Keratinocyte (primary cell): ENCODE measurements around the gene PTPA. TPM values are rescaled to one million over a fixed set of nuclear protein-coding genes. Genes with fewer than 3 reads are reported as not detected.

Experiments
- DNase-seq: peaks from one replicate; pipeline ENCODE4 v3.0.0-alpha.2; 2011; ENCODE audit warnings: low read depth, missing footprints, low spot score
- FAIRE-seq: peaks from 2 replicates; lab custom pipeline; 2011; peaks lifted over from hg19 to GRCh38; lab: Jason Lieb, UNC
- H2AFZ ChIP-seq: 2 replicates; pipeline ENCODE4 v1.6.0; 2012; ENCODE audit warnings: low read length, control low read depth, inconsistent platforms; ENCODE audit not compliant: control insufficient read depth
- H3K27ac ChIP-seq: 2 replicates; pipeline ENCODE4 v1.5.1; 2011; ENCODE audit warnings: low read length; ENCODE audit not compliant: control insufficient read depth, insufficient read depth
- H3K27me3 ChIP-seq: 3 replicates; pipeline ENCODE4 v1.6.0; 2011; ENCODE audit warnings: low read length; ENCODE audit not compliant: control insufficient read depth, insufficient read depth; ENCODE audit errors: extremely low read depth
- H3K36me3 ChIP-seq, 2 experiments: 2 replicates in 1 of 2; 3 replicates in 1 of 2; pipeline ENCODE4 v1.5.1; 2011; ENCODE audit warnings: low read length in 2 of 2, mild to moderate bottlenecking in 1 of 2; ENCODE audit not compliant: control insufficient read depth in 2 of 2, insufficient read depth in 2 of 2; ENCODE audit errors: extremely low read depth in 1 of 2
- H3K4me1 ChIP-seq: 3 replicates; pipeline ENCODE4 v1.5.1; 2011; ENCODE audit warnings: low read length; ENCODE audit not compliant: control insufficient read depth, insufficient read depth; ENCODE audit errors: extremely low read depth
- H3K4me2 ChIP-seq: 3 replicates; pipeline ENCODE4 v1.6.0; 2011; ENCODE audit warnings: low read depth, low read length; ENCODE audit not compliant: control insufficient read depth, insufficient read depth; ENCODE audit errors: extremely low read depth
- H3K4me3 ChIP-seq, 3 experiments: fragments of 200-600 bp in 1 of 3; sonication (generic) in 1 of 3; 2 replicates in 2 of 3; 3 replicates in 1 of 3; pipeline ENCODE4 v1.5.1; 2011 to 2016; ENCODE audit warnings: low read length in 3 of 3, mild to moderate bottlenecking in 3 of 3, control low read depth in 2 of 3, inconsistent platforms in 1 of 3, low read depth in 1 of 3, mixed read lengths in 1 of 3, mixed run types in 1 of 3, moderate library complexity in 1 of 3; ENCODE audit not compliant: control insufficient read depth in 2 of 3, insufficient read depth in 2 of 3; ENCODE audit errors: extremely low read depth in 1 of 3
- H3K79me2 ChIP-seq: 2 replicates; pipeline ENCODE4 v1.6.0; 2012; ENCODE audit warnings: low read length; ENCODE audit not compliant: control insufficient read depth, insufficient read depth
- H3K9ac ChIP-seq: 3 replicates; pipeline ENCODE4 v1.6.0; 2011; ENCODE audit warnings: low read length; ENCODE audit not compliant: control insufficient read depth, insufficient read depth; ENCODE audit errors: extremely low read depth
- H3K9me1 ChIP-seq: 3 replicates; pipeline ENCODE4 v1.6.0; 2011; ENCODE audit warnings: low read length; ENCODE audit not compliant: control insufficient read depth, insufficient read depth; ENCODE audit errors: extremely low read depth
- H3K9me3 ChIP-seq: 2 replicates; pipeline ENCODE4 v1.5.1; 2012; ENCODE audit warnings: low read depth, low read length; ENCODE audit not compliant: control insufficient read depth
- H4K20me1 ChIP-seq: 3 replicates; pipeline ENCODE4 v1.6.0; 2011; ENCODE audit warnings: low read length; ENCODE audit not compliant: control insufficient read depth, insufficient read depth; ENCODE audit errors: extremely low read depth
- EZH2 ChIP-seq: IDR thresholded peaks from one replicate; pipeline ENCODE4 v1.6.1; 2012; ENCODE audit warnings: inconsistent platforms, mild to moderate bottlenecking, low read length, moderate library complexity
- dilution Hi-C: fragments of 300-500 bp; cut with MboI; formaldehyde crosslinking; loops from one replicate; pipeline ENCODE4 v1.7.0; 2020; ENCODE audit warnings: low sequenced_read_pairs; ENCODE audit not compliant: extremely low pct_ligation_motif_present
- polyA plus RNA-seq, 5 experiments: library from polyadenylated mRNA; depleted of rRNA in 3 of 5; stranded (reverse) in 3 of 5; stranded (forward) in 1 of 5; unstranded in 1 of 5; fragments of >200 nt; gene quantifications; 1 replicate in 1 of 5; 2 replicates in 3 of 5; 3 replicates in 1 of 5; pipeline versions ENCODE4 v1.2.1 to v1.2.3, GENCODE V29; 2011 to 2012; ENCODE audit warnings: missing spikeins in 2 of 5, low read depth in 1 of 5, low replicate concordance in 1 of 5
- TF ChIP-seq, protein P1 (sequence below), 3 experiments: IDR thresholded peaks in 1 of 3; conservative IDR thresholded peaks in 1 of 3; optimal IDR thresholded peaks in 1 of 3; 2 replicates in 2 of 3; 3 replicates in 1 of 3; pipeline versions ENCODE3 to v1.5.1; 2011; ENCODE audit warnings: low read length in 3 of 3, mild to moderate bottlenecking in 3 of 3, moderate library complexity in 2 of 3, control low read depth in 1 of 3, inconsistent platforms in 1 of 3; ENCODE audit not compliant: insufficient read depth in 2 of 3; ENCODE audit errors: extremely low read depth in 1 of 3

Gene PTPA
- polyA plus RNA-seq, 1 donor (not counting 4 experiments of a cell fraction or from before 2014, with no cell fraction given), result 98.0 TPM

DNA sequence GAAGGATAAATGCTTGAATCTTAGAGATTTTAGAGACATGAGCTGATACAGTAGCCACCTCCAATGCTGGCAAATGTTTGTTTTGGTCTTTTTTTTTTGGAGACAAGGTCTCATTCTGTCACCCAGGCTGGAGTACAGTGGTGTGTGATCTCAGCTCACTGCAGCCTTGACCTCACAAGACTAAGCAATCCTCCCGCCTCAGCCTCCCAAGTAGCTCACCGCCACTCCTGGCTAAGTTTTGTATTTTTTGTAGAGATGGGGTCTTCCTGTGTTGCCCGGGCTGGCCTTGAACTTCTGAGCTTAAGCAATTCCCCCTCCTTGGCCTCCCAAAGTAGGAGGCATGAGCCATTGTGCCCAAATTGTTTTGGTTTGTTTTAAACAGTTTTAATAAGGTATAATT is 37.1 kb upstream of the PTPA start:
- H3K36me3 ChIP-seq, result peaks cover 0 to 7% of the 10 kb centered on the region in 2 experiments
- FAIRE-seq (no peak), DNase-seq (no peak)
- no peaks in the 10 kb centered on the region for H3K27me3 ChIP-seq
- no peaks in the 10 kb centered on the region for H3K9me3 ChIP-seq
- no peak overlapping the region for H3K27ac ChIP-seq
- H3K4me3 ChIP-seq, result no peak overlapping the region
- H3K79me2 ChIP-seq, result no peaks in the 10 kb centered on the region
- no peaks in the 10 kb centered on the region for H3K9me1 ChIP-seq
- H4K20me1 ChIP-seq, result no peaks in the 10 kb centered on the region
- H3K4me1 ChIP-seq, result no peaks in the 10 kb centered on the region
- H3K4me2 ChIP-seq, result no peak overlapping the region
- dilution Hi-C loops, result no loop called here
- TF ChIP-seq EZH2, result no peak
- TF ChIP-seq, protein P1, sequence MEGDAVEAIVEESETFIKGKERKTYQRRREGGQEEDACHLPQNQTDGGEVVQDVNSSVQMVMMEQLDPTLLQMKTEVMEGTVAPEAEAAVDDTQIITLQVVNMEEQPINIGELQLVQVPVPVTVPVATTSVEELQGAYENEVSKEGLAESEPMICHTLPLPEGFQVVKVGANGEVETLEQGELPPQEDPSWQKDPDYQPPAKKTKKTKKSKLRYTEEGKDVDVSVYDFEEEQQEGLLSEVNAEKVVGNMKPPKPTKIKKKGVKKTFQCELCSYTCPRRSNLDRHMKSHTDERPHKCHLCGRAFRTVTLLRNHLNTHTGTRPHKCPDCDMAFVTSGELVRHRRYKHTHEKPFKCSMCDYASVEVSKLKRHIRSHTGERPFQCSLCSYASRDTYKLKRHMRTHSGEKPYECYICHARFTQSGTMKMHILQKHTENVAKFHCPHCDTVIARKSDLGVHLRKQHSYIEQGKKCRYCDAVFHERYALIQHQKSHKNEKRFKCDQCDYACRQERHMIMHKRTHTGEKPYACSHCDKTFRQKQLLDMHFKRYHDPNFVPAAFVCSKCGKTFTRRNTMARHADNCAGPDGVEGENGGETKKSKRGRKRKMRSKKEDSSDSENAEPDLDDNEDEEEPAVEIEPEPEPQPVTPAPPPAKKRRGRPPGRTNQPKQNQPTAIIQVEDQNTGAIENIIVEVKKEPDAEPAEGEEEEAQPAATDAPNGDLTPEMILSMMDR (optimal IDR thresholded peaks at IDR 0.05 in 1 of 3, IDR thresholded peaks at IDR 0.05 in 1 of 3, conservative IDR thresholded peaks at IDR 0.05 in 1 of 3; ENCODE audit: extremely low read depth in 1 of 3, insufficient read depth in 2 of 3, low read length in 3 of 3), result no peak
- H2AFZ ChIP-seq, result no peak overlapping the region
- H3K9ac ChIP-seq, result no peak overlapping the region

GRCh38 chr9:129075996-129076639 is 35.1 kb upstream of the PTPA start:
- Histone ChIP-seq H3K36me3 (no peaks in the 10 kb centered on the region), H3K9me1 (no peaks in the 10 kb centered on the region), H3K4me2 (no peak overlapping the region), H3K4me3 (no peak overlapping the region), H3K9me3 (no peaks in the 10 kb centered on the region), H3K79me2 (no peaks in the 10 kb centered on the region), H3K9ac (no peak overlapping the region), H3K27me3 (no peaks in the 10 kb centered on the region), H2AFZ (no peak overlapping the region), H3K27ac (no peak overlapping the region), H3K4me1 (peaks cover 7% of the 10 kb centered on the region), H4K20me1 (no peaks in the 10 kb centered on the region)
- DNase-seq (no peak), FAIRE-seq (no peak)
- no peak for TF ChIP-seq EZH2
- TF ChIP-seq, protein P1 (optimal IDR thresholded peaks at IDR 0.05 in 1 of 3, IDR thresholded peaks at IDR 0.05 in 1 of 3, conservative IDR thresholded peaks at IDR 0.05 in 1 of 3; ENCODE audit: extremely low read depth in 1 of 3, insufficient read depth in 2 of 3, low read length in 3 of 3), result no peak
- dilution Hi-C loops, result no loop called here
